Stimulated activated CD4-positive, alpha-beta T cell treated with anti-CD3 and anti-CD28 coated beads, Interleukin-4, amount 100 ng/mL, for 1 hour (primary cell): ENCODE data around the gene MTA1.

ENCODE experiments used
- DNase-seq: peaks from one replicate; pipeline ENCODE4 v3.0.0-alpha.2; 2020

MTA1 gene

GRCh38 chr14:105490267-105490571, 70.6 kb downstream of the MTA1 start:
- DNase-seq: no peak

GRCh38 chr14:105490572-105491365, 71.1 kb downstream of the MTA1 start, which contains the start of gene TEDC1:
TEDC1 (plus strand) TSS chr14:105491246; CDS start chr14:105491376, 130 bp downstream.
- DNase-seq: peak; percentile 98

GRCh38 chr14:105491366-105491973, 71.8 kb downstream of the MTA1 start:
- peak; percentile 84 for DNase-seq

- DNase-seq: no peak
Measured at GRCh38 chr14:105492031-105492970, 72.7 kb downstream of the MTA1 start.

- no peak for DNase-seq
Measured at GRCh38 chr14:105492971-105493871, 73.6 kb downstream of the MTA1 start.

GRCh38 chr14:105493921-105494605, 74.4 kb downstream of the MTA1 start:
- DNase-seq: no peak

GRCh38 chr14:105494606-105494929, 74.9 kb downstream of the MTA1 start:
- no peak for DNase-seq

GRCh38 chr14:105495101-105495989, 75.7 kb downstream of the MTA1 start:
- DNase-seq: no peak

GRCh38 chr14:105495990-105496830, 76.6 kb downstream of the MTA1 start:
- DNase-seq: no peak

GRCh38 chr14:105496831-105497591, 77.4 kb downstream of the MTA1 start:
- DNase-seq: no peak

- no peak for DNase-seq
Measured at GRCh38 chr14:105497671-105498429, 78.2 kb downstream of the MTA1 start.

- no peak for DNase-seq
Measured at GRCh38 chr14:105498430-105499255, 79.0 kb downstream of the MTA1 start.

- DNase-seq: no peak
Measured at GRCh38 chr14:105499256-105500035, 79.8 kb downstream of the MTA1 start.

- no peak for DNase-seq
Measured at GRCh38 chr14:105500036-105500725, 80.6 kb downstream of the MTA1 start.

GRCh38 chr14:105500726-105501101, 81.1 kb downstream of the MTA1 start:
- no peak for DNase-seq
